Measurements from ENCODE around the gene QRICH1.

DNA sequence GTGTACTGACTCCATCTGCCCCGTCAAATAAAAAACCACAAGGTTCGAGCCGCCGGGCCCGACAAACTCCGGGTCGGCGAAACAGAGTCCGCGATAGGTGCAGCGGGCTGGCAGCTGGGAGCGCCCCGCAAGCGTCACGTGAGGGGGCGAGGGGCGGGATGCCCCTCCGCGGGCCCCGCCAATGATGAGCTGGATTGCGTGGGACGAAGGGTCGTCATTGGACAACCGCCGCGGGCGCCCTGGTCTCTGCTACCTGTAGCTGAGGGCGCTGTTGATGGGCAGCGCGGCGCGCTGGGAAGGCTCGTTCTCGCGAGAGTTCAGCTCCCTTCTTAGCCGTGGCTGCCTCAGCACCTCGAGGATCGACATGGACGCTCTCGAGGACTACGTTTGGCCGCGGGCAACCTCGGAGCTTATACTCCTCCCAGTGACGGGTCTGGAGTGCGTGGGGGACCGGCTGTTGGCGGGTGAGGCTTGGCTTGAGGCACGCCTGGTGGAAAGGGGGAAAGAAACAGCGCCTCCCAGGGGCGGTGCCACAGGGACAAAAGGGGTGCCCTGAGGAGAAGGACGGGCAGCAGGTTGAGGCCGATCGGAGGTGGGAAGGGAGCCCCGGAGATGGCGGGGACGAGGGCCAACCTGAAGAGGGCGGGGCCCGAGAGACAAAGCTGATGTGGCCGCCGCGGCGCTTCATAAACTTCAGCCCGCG is 86.7 kb downstream of the QRICH1 start, which contains the start of gene WDR6:
- TF ChIP-seq, protein P1, sequence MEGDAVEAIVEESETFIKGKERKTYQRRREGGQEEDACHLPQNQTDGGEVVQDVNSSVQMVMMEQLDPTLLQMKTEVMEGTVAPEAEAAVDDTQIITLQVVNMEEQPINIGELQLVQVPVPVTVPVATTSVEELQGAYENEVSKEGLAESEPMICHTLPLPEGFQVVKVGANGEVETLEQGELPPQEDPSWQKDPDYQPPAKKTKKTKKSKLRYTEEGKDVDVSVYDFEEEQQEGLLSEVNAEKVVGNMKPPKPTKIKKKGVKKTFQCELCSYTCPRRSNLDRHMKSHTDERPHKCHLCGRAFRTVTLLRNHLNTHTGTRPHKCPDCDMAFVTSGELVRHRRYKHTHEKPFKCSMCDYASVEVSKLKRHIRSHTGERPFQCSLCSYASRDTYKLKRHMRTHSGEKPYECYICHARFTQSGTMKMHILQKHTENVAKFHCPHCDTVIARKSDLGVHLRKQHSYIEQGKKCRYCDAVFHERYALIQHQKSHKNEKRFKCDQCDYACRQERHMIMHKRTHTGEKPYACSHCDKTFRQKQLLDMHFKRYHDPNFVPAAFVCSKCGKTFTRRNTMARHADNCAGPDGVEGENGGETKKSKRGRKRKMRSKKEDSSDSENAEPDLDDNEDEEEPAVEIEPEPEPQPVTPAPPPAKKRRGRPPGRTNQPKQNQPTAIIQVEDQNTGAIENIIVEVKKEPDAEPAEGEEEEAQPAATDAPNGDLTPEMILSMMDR (IDR thresholded peaks at IDR 0.05) = peak; percentile 6 to 36
- peak in 1 of 2 donors; percentile 23 for TF ChIP-seq POLR2A (IDR thresholded peaks at IDR 0.05)
- TF ChIP-seq EP300 (IDR thresholded peaks at IDR 0.05) = no peak
- TF ChIP-seq POLR2AphosphoS5 (IDR thresholded peaks at IDR 0.05) = peak in 1 of 3 donors; percentile 82

Measured in suprapubic skin (tissue), 4 donors.